H1 (cell line): ENCODE measurements around the gene MARCHF3. TPM values are rescaled to one million over a fixed set of nuclear protein-coding genes. Genes with fewer than 3 reads are reported as not detected.

ENCODE experiments used
- CTCF ChIA-PET: fragments of 300-600 bp; sonication (Branson Sonifier 250); formaldehyde crosslinking; loops from one replicate; lab custom pipeline; 2021; ENCODE audit not compliant: partially characterized antibody; lab: Charles Lee
- POLR2A ChIA-PET: fragments of 300-600 bp; sonication (Branson Sonifier 250); formaldehyde crosslinking; loops from one replicate; lab custom pipeline; 2021; ENCODE audit warnings: inconsistent platforms; ENCODE audit not compliant: partially characterized antibody; lab: Charles Lee
- DNase-seq, 2 experiments: peaks; one replicate each; pipeline versions ENCODE4 v3.0.0 to v3.0.0-alpha.2; 2010 to 2022; ENCODE audit warnings: low spot score in 2 of 2, low read depth in 1 of 2, mixed read lengths in 1 of 2
- FAIRE-seq: peaks from 2 replicates; lab custom pipeline; 2011; peaks lifted over from hg19 to GRCh38; lab: Jason Lieb, UNC
- H2AFZ ChIP-seq: 2 replicates; pipeline ENCODE4 v1.8.1; 2012; ENCODE audit warnings: low read length, inconsistent platforms
- H2AK5ac ChIP-seq: 2 replicates; pipeline ENCODE4 v1.6.1; 2013; ENCODE audit warnings: low read depth, low read length
- H2BK120ac ChIP-seq: replicated peaks from 2 replicates; pipeline ENCODE3; 2013; ENCODE audit warnings: low read depth, low read length, inconsistent platforms
- H2BK12ac ChIP-seq: 2 replicates; pipeline ENCODE4 v1.6.1; 2013; ENCODE audit warnings: low read depth, low read length
- H2BK15ac ChIP-seq: 2 replicates; pipeline ENCODE4 v1.6.1; 2013; ENCODE audit warnings: low read length
- H2BK20ac ChIP-seq: 2 replicates; pipeline ENCODE4 v1.6.1; 2013; ENCODE audit warnings: low read length
- H2BK5ac ChIP-seq: 2 replicates; pipeline ENCODE4 v1.6.1; 2013; ENCODE audit warnings: low read depth, low read length
- H3K14ac ChIP-seq: 2 replicates; pipeline ENCODE4 v1.6.1; 2013; ENCODE audit warnings: inconsistent platforms; ENCODE audit not compliant: insufficient read length
- H3K18ac ChIP-seq: 2 replicates; pipeline ENCODE4 v1.6.1; 2013; ENCODE audit warnings: low read length; ENCODE audit errors: extremely low read depth
- H3K23ac ChIP-seq: 2 replicates; pipeline ENCODE4 v1.6.1; 2013; ENCODE audit warnings: inconsistent platforms; ENCODE audit not compliant: insufficient read length
- H3K23me2 ChIP-seq: 2 replicates; pipeline ENCODE4 v1.6.1; 2013; ENCODE audit warnings: low read depth, low read length
- H3K27ac ChIP-seq: 2 replicates; pipeline ENCODE4 v1.6.1; 2011; ENCODE audit warnings: low read depth, low read length, inconsistent platforms
- H3K27me3 ChIP-seq, 4 experiments: replicated peaks in 1 of 4; 1 replicate in 1 of 4; 2 replicates in 3 of 4; pipeline versions ENCODE4 v1.6.1 to v1.8.1; 2011 to 2013; ENCODE audit warnings: low read length in 3 of 4, mild to moderate bottlenecking in 3 of 4, inconsistent platforms in 2 of 4, mixed read lengths in 2 of 4, moderate library complexity in 1 of 4; ENCODE audit not compliant: control insufficient read depth in 3 of 4, insufficient read depth in 3 of 4; ENCODE audit errors: extremely low read depth in 1 of 4
- H3K36me3 ChIP-seq, 4 experiments: 2 replicates each; pipeline versions ENCODE4 v1.6.1 to v1.8.1; 2011 to 2013; ENCODE audit warnings: mild to moderate bottlenecking in 4 of 4, low read length in 3 of 4, moderate library complexity in 2 of 4, control low read depth in 1 of 4, inconsistent platforms in 1 of 4; ENCODE audit not compliant: insufficient read depth in 4 of 4, control insufficient read depth in 2 of 4
- H3K4ac ChIP-seq: replicated peaks from 2 replicates; pipeline ENCODE3; 2013; ENCODE audit warnings: low read length, low read depth, mixed read lengths, inconsistent platforms; ENCODE audit not compliant: insufficient read length
- H3K4me1 ChIP-seq, 4 experiments: replicated peaks in 1 of 4; 1 replicate in 1 of 4; 2 replicates in 3 of 4; pipeline versions ENCODE4 v1.6.1 to v1.8.1; 2011 to 2013; ENCODE audit warnings: low read length in 3 of 4, inconsistent platforms in 2 of 4, mixed read lengths in 1 of 4; ENCODE audit not compliant: insufficient read depth in 4 of 4, control insufficient read depth in 3 of 4
- H3K4me2 ChIP-seq, 2 experiments: 2 replicates each; pipeline versions ENCODE4 v1.6.1 to v1.8.1; 2011 to 2013; ENCODE audit warnings: low read depth in 2 of 2, low read length in 2 of 2, control low read depth in 1 of 2, inconsistent platforms in 1 of 2, mild to moderate bottlenecking in 1 of 2; ENCODE audit not compliant: insufficient read depth in 1 of 2
- H3K4me3 ChIP-seq, 4 experiments: fragments of 200-600, 300-600 bp in 1 of 4; sonication (generic), shearing (Covaris generic), sonication (Bioruptor Twin) in 1 of 4; 2 replicates each; pipeline versions ENCODE4 v1.5.1 to v1.8.1; 2011 to 2016; ENCODE audit warnings: low read length in 4 of 4, low read depth in 3 of 4, control low read depth in 2 of 4, inconsistent platforms in 2 of 4, mild to moderate bottlenecking in 2 of 4, mixed read lengths in 1 of 4, moderate library complexity in 1 of 4; ENCODE audit not compliant: insufficient read depth in 2 of 4; ENCODE audit errors: extremely low read depth in 1 of 4
- H3K56ac ChIP-seq: replicated peaks from 2 replicates; pipeline ENCODE3; 2013; ENCODE audit warnings: low read depth, mild to moderate bottlenecking, mixed read lengths, low read length, inconsistent platforms; ENCODE audit not compliant: insufficient read length
- H3K79me1 ChIP-seq: 2 replicates; pipeline ENCODE4 v1.6.1; 2013; ENCODE audit warnings: low read depth, low read length, control low read depth
- H3K79me2 ChIP-seq, 2 experiments: 2 replicates each; pipeline versions ENCODE4 v1.6.1 to v1.8.1; 2012 to 2013; ENCODE audit warnings: low read length in 2 of 2, mild to moderate bottlenecking in 2 of 2, inconsistent platforms in 1 of 2; ENCODE audit not compliant: insufficient read depth in 2 of 2, control insufficient read depth in 1 of 2
- H3K9ac ChIP-seq, 4 experiments: replicated peaks in 1 of 4; 1 replicate in 1 of 4; 2 replicates in 3 of 4; pipeline versions ENCODE4 v1.6.1 to v1.8.1; 2011 to 2013; ENCODE audit warnings: low read depth in 3 of 4, low read length in 3 of 4, control low read depth in 2 of 4, mild to moderate bottlenecking in 2 of 4, moderate library complexity in 2 of 4, inconsistent platforms in 1 of 4; ENCODE audit errors: extremely low read depth in 1 of 4
- H3K9me3 ChIP-seq, 2 experiments: 2 replicates each; pipeline versions ENCODE4 v1.6.1 to v1.8.1; 2012 to 2013; ENCODE audit warnings: mild to moderate bottlenecking in 2 of 2, moderate library complexity in 2 of 2, control low read depth in 1 of 2, inconsistent platforms in 1 of 2, low read depth in 1 of 2, low read length in 1 of 2, mixed read lengths in 1 of 2; ENCODE audit not compliant: insufficient read depth in 2 of 2
- H4K20me1 ChIP-seq, 2 experiments: replicated peaks in 1 of 2; 2 replicates each; pipeline versions ENCODE3 to v1.8.1; 2011 to 2013; ENCODE audit warnings: inconsistent platforms in 2 of 2, low read length in 2 of 2, mild to moderate bottlenecking in 1 of 2; ENCODE audit not compliant: insufficient read depth in 2 of 2, control insufficient read depth in 1 of 2
- H4K5ac ChIP-seq: 2 replicates; pipeline ENCODE4 v1.6.1; 2013; ENCODE audit warnings: low read length, low read depth, mixed read lengths, inconsistent platforms; ENCODE audit not compliant: insufficient read length
- H4K8ac ChIP-seq: 2 replicates; pipeline ENCODE4 v1.8.0; 2013; ENCODE audit warnings: mild to moderate bottlenecking, moderate library complexity, low read length, inconsistent platforms; ENCODE audit not compliant: insufficient read depth; ENCODE audit errors: extremely low read depth
- H4K91ac ChIP-seq: replicated peaks from 2 replicates; pipeline ENCODE3; 2013; ENCODE audit warnings: low read length, mixed read lengths, inconsistent platforms; ENCODE audit not compliant: insufficient read length
- EP300 ChIP-seq, 2 experiments: IDR thresholded peaks; 1 replicate in 1 of 2; 2 replicates in 1 of 2; pipeline ENCODE4 v1.6.1; 2011 to 2012; ENCODE audit warnings: low read depth in 2 of 2, low read length in 2 of 2, mild to moderate bottlenecking in 2 of 2, borderline replicate concordance in 1 of 2, inconsistent platforms in 1 of 2, moderate library complexity in 1 of 2
- MAFK ChIP-seq: IDR thresholded peaks from 2 replicates; pipeline ENCODE4 v1.6.1; 2012; ENCODE audit warnings: low read depth, mild to moderate bottlenecking, improper control_type of control experiment, low read length
- MAX ChIP-seq: IDR thresholded peaks from 2 replicates; pipeline ENCODE4 v1.6.1; 2012; ENCODE audit warnings: inconsistent platforms
- RNF2 ChIP-seq: fragments of 200-900, 300-1000 bp; sonication (generic); IDR thresholded peaks from 2 replicates; pipeline ENCODE4 v1.7.1; 2016; ENCODE audit warnings: borderline replicate concordance, low read depth, mild to moderate bottlenecking, antibody characterized with exemption, low read length; ENCODE audit not compliant: poor library complexity, severe bottlenecking; ENCODE audit errors: missing control alignments
- SP4 ChIP-seq: IDR thresholded peaks from 2 replicates; pipeline ENCODE4 v1.6.1; 2012; ENCODE audit warnings: low read length, inconsistent platforms
- TAF1 ChIP-seq: IDR thresholded peaks from 2 replicates; pipeline ENCODE4 v1.6.1; 2011; ENCODE audit warnings: mild to moderate bottlenecking, low read depth, low read length
- TBP ChIP-seq: IDR thresholded peaks from 2 replicates; pipeline ENCODE4 v1.6.1; 2011; ENCODE audit warnings: low read depth, low read length, improper control_type of control experiment
- WGBS, 2 experiments: shearing (Covaris generic) in 1 of 2; methylation state at CpG; one replicate each; pipeline versions ENCODE4 v1.1.6 to v1.1.7; 2013 to 2015; ENCODE audit warnings: low lambda C conversion rate in 2 of 2, mixed read lengths in 2 of 2, inconsistent platforms in 1 of 2, low coverage in 1 of 2, missing lambda C conversion rate in 1 of 2; ENCODE audit not compliant: insufficient replicate concordance in 2 of 2, insufficient coverage in 1 of 2, insufficient read length in 1 of 2; ENCODE audit errors: extremely low coverage in 1 of 2, missing lambda C conversion rate in 1 of 2; 5-methylcytosine and 5-hydroxymethylcytosine counted together
- polyA plus RNA-seq, 7 experiments: library from polyadenylated mRNA; depleted of rRNA in 3 of 7; stranded (reverse) in 5 of 7; unstranded in 2 of 7; fragments of >200 nt in 5 of 7; fragments of 200-250 nt in 2 of 7; gene quantifications; 1 replicate in 5 of 7; 2 replicates in 1 of 7; 4 replicates in 1 of 7; pipeline versions ENCODE4 v1.2.1 to v1.2.3, GENCODE V29; 2011 to 2013; ENCODE audit warnings: missing spikeins in 2 of 7, mixed read lengths in 2 of 7
- total RNA-seq: library from RNA; stranded (reverse); fragmentation: NEBNext Ultra II Directional; extraction: Animal tissue kit (Norgen Biotek cat#: 25700); gene quantifications from 2 replicates; pipeline ENCODE4 v1.2.1, GENCODE V29; 2021

Gene MARCHF3
- total and polyA plus RNA-seq, 2 of the 8 experiments (the other 6 are each of a cell fraction or from before 2014, with no cell fraction given), result 12.0 to 16.9 TPM

GRCh38 chr5:126866851-126867636 is 163.3 kb downstream of the MARCHF3 start:
- no peak overlapping the region for H3K18ac ChIP-seq
- H3K23me2 ChIP-seq, result peaks cover 4% of the 10 kb centered on the region; the same call in 1 of the 2 replicates
- CTCF ChIA-PET, result interaction anchor here (0.5 kb wide), 1 partner anchor 65 kb away, joined by 3 read pairs; no protein-coding TSS in a partner anchor
- no peak overlapping the region for H3K4me3 ChIP-seq
- H3K56ac ChIP-seq, result no peak overlapping the region
- no peak overlapping the region for H2AFZ ChIP-seq
- peaks cover 0 to 2% of the 10 kb centered on the region in 2 experiments for H4K20me1 ChIP-seq
- peak overlapping the region; percentile 34 for H3K4ac ChIP-seq
- H3K79me1 ChIP-seq, result no peaks in the 10 kb centered on the region
- FAIRE-seq, result no peak
- 94% methylated on average over 7 of the region's 8 CpGs; no CpG with 5 or more reads in 1 of the 2 experiments for WGBS, 2 experiments
- no peak overlapping the region for H4K5ac ChIP-seq
- no peaks in the 10 kb centered on the region for H3K79me2 ChIP-seq
- H3K36me3 ChIP-seq, result no peaks in the 10 kb centered on the region
- H2BK20ac ChIP-seq, result 0 out of 2 replicates have a peak overlapping the region, but pooled peaks have one; percentile 29
- H3K27ac ChIP-seq, result no peak overlapping the region
- H2BK15ac ChIP-seq, result 0 out of 2 replicates have a peak overlapping the region, but pooled peaks have one; percentile 6
- no peak overlapping the region for H3K23ac ChIP-seq
- H2BK120ac ChIP-seq, result peak overlapping the region; percentile 11
- TF ChIP-seq MAX (no peak), RNF2 (no peak), TAF1 (no peak), EP300 (IDR thresholded peaks at IDR 0.05; ENCODE audit: borderline replicate concordance in 1 of 2, low read depth in 2 of 2, low read length in 2 of 2) (no peak), TBP (no peak), SP4 (no peak), MAFK (no peak)
- H4K8ac ChIP-seq, result no peak overlapping the region
- no peak overlapping the region for H4K91ac ChIP-seq
- peak in 1 of 2 experiments; percentile 41 for DNase-seq
- no peak overlapping the region for H2BK5ac ChIP-seq
- H2AK5ac ChIP-seq, result no peak overlapping the region
- peak overlapping the region; percentile 69; the same call in 1 of the 2 replicates for H2BK12ac ChIP-seq
- no peak overlapping the region for H3K4me2 ChIP-seq
- H3K14ac ChIP-seq, result no peak overlapping the region
- no peak overlapping the region for H3K9ac ChIP-seq
- POLR2A ChIA-PET, result no interaction called here
- H3K4me1 ChIP-seq, result peaks cover 1 to 6% (median 5%) of the 10 kb centered on the region in 4 experiments; a peak in 5 of 7 replicates
- no peaks in the 10 kb centered on the region for H3K27me3 ChIP-seq
- no peaks in the 10 kb centered on the region for H3K9me3 ChIP-seq
